ENCODE results near the gene CCDC9. TPM values are rescaled to one million over a fixed set of nuclear protein-coding genes. Genes with fewer than 3 reads are reported as not detected.
A peak's percentile ranks its signal among the peaks of the same experiment; 100 is the strongest.

CCDC9 gene
- total and polyA plus RNA-seq, 2 of the 13 experiments (the other 11 are each of a cell fraction or from before 2014, with no cell fraction given): 2.9 to 6.3 TPM

- TF ChIP-seq ZBTB34 (CRISPR knock-in tag; IDR thresholded peaks at IDR 0.05): no peak
- peak; percentile 81 for TF ChIP-seq ZNF891 (CRISPR knock-in tag; IDR thresholded peaks at IDR 0.05)
- peak; percentile 50; the same call in 1 of the 2 replicates for TF ChIP-seq MLXIP (CRISPR knock-in tag; IDR thresholded peaks at IDR 0.05; ENCODE audit: borderline replicate concordance)
- 0 out of 2 replicates have a peak, but pooled peaks have one; percentile 21 for TF ChIP-seq ZNF839 (CRISPR knock-in tag; IDR thresholded peaks at IDR 0.05; ENCODE audit: borderline replicate concordance)
- peak; percentile 75; the same call in 1 of the 2 replicates for TF ChIP-seq YEATS4 (CRISPR knock-in tag; IDR thresholded peaks at IDR 0.05; ENCODE audit: borderline replicate concordance)
- TF ChIP-seq DBP (CRISPR knock-in tag; IDR thresholded peaks at IDR 0.05; ENCODE audit: not compliant biosample characterization): no peak
- peak; percentile 26; the same call in 1 of the 2 replicates for TF ChIP-seq ELF3 (CRISPR knock-in tag; IDR thresholded peaks at IDR 0.05)
- 0 out of 2 replicates have a peak, but pooled peaks have one; percentile 51 for TF ChIP-seq ZBTB25 (CRISPR knock-in tag; IDR thresholded peaks at IDR 0.05)
- no peak for TF ChIP-seq GABPA (IDR thresholded peaks at IDR 0.05; ENCODE audit: low read depth, low read length)
- TF ChIP-seq GABPA (CRISPR knock-in tag; IDR thresholded peaks at IDR 0.05; ENCODE audit: low read depth): no peak
- TF ChIP-seq HBP1 (CRISPR knock-in tag; IDR thresholded peaks at IDR 0.05; ENCODE audit: low read depth): no peak
- no peak for TF ChIP-seq ZNF780A (CRISPR knock-in tag; IDR thresholded peaks at IDR 0.05)
- TF ChIP-seq ZNF563 (CRISPR knock-in tag; IDR thresholded peaks at IDR 0.05): peak; percentile 88
- TF ChIP-seq HES4 (CRISPR knock-in tag; IDR thresholded peaks at IDR 0.05; ENCODE audit: borderline replicate concordance): peak; percentile 86
- peak; percentile 94 for TF ChIP-seq DRAP1 (CRISPR knock-in tag; IDR thresholded peaks at IDR 0.05)
- peak; percentile 60 for TF ChIP-seq PHF20 (CRISPR knock-in tag; IDR thresholded peaks at IDR 0.05)
- TF ChIP-seq CREM (IDR thresholded peaks at IDR 0.05): no peak
- no peak for TF ChIP-seq CREM (CRISPR knock-in tag; IDR thresholded peaks at IDR 0.05)
- 0 out of 2 replicates have a peak, but pooled peaks have one; percentile 43 for TF ChIP-seq ZBTB2 (CRISPR knock-in tag; IDR thresholded peaks at IDR 0.05; ENCODE audit: low read depth)
- TF ChIP-seq TAF1 (CRISPR knock-in tag; IDR thresholded peaks at IDR 0.05): peak; percentile 82
Measured at GRCh38 chr19:47225746-47226425, 30.4 kb upstream of the CCDC9 start (continued).
